ENCODE results near the gene BARD1. TPM values are rescaled to one million over a fixed set of nuclear protein-coding genes. Genes with fewer than 3 reads are reported as not detected.

The BARD1 gene
- polyA plus RNA-seq (ENCODE audit: low read depth in 6 of 6): 10 to 100 TPM; 10.4 to 24.9 (median 17.8) TPM

DNA sequence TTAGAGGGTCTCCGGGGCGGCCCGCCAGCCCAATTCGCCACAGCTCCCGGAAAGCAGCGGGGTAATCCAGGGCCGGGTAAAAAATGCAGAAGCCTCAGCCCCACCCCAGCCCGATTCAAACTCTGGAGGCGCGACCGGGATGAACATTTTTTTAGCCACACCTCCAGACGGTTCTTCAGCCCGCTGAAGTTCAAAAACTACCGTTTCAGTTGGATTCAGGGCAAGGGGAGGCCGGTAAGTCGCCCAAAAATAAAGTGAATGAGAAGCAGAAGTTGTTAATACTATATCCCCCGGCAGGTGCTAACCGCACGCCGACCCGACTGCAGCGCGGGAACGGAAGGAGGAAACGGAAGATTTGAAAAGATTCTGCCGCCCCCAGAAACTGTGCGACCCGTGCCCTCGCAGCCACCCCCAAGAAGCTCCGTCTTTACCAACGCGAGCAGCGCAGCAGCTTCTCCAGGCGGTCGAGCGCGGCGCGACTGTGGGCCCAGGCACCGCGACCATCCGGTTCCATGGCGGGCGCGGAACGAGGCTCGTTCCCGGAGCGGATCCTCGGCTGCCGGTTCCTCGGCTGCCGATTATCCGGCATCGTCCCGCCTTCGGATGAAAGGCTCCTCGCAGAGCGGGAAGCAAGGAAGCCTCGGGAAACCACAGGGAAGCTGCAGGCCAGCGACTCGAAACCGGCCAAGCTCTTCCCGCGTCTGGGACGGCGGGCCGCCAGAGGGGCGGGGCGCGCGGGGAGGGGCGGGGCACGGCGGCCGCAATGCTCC lies at the start of gene BARD1:
TSS of gene BARD1 (minus strand) at position 703 of the 770 bp plus-strand sequence. CDS start at position 589, 114 bp downstream.
- no peaks in the 10 kb centered on the region for H3K27me3 Mint-ChIP-seq
- H3K9me3 Mint-ChIP-seq: no peaks in the 10 kb centered on the region
- H3K4me3 Mint-ChIP-seq: peak within 1 kb of the TSS; percentile 86 to 99 (median 98)
- peak; percentile 60 to 62 for ATAC-seq (ENCODE audit: low read depth in 2 of 2)
- DNase-seq: peak; percentile 82
- H3K27ac Mint-ChIP-seq: peak within 1 kb of the TSS; percentile 77 to 99 (median 96)
- peaks cover 27 to 38% (median 36%) of the 10 kb centered on the region in 3 donors for H3K4me1 Mint-ChIP-seq
- no peaks in the 10 kb centered on the region for H3K36me3 Mint-ChIP-seq

DNA sequence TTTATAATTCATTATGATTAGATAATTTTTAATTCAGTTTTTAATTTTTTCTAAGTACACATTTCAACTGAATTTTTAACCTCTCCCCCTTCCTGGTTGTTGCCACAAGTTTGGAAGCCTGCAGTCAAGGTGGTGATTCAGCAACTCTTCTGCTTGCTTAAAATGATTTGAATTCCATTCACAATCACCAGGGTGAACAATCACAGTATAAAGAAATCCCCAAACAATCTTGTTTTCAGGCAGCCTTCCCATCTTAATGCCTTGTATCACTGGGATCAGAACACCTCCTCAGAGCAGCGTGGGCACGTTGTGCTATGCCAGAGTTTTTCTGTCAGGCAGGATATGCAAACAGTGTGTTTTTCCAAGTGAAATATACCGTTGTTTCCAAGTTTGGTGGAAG lies 46.7 kb upstream of the BARD1 start:
- no peaks in the 10 kb centered on the region for H3K36me3 Mint-ChIP-seq
- H3K4me1 Mint-ChIP-seq: no peaks in the 10 kb centered on the region
- H3K9me3 Mint-ChIP-seq: no peaks in the 10 kb centered on the region
- DNase-seq (no peak), ATAC-seq (ENCODE audit: low read depth in 2 of 2) (no peak)
- no peaks in the 10 kb centered on the region for H3K27me3 Mint-ChIP-seq
- H3K4me3 Mint-ChIP-seq: no peak overlapping the region
- H3K27ac Mint-ChIP-seq: peak overlapping the region in 1 of 6 donors; percentile 79

DNA sequence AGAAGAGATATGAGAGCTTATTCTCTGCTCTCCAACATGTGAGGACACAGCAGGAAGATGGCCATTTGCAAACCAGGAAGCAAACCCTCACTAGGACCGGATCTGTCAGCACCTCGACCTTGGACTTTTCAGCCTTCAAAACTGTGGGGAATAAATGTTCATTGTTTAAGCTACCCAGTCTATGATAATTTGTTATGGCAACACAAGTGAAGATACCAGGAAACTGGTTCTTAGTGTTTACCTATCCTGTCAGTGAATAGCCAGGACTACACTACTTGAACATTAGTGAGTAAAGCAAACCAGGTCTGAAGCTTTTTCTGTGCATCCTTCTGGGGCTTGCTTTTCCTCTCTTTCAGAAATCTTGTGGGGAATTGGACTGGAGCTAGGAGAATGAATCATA lies 44.4 kb upstream of the BARD1 start:
- no peak overlapping the region for H3K4me3 Mint-ChIP-seq
- no peaks in the 10 kb centered on the region for H3K27me3 Mint-ChIP-seq
- H3K4me1 Mint-ChIP-seq: no peaks in the 10 kb centered on the region
- no peak for ATAC-seq (ENCODE audit: low read depth in 2 of 2)
- no peaks in the 10 kb centered on the region for H3K36me3 Mint-ChIP-seq
- DNase-seq: no peak
- H3K9me3 Mint-ChIP-seq: no peaks in the 10 kb centered on the region
- H3K27ac Mint-ChIP-seq: no peak overlapping the region

DNA sequence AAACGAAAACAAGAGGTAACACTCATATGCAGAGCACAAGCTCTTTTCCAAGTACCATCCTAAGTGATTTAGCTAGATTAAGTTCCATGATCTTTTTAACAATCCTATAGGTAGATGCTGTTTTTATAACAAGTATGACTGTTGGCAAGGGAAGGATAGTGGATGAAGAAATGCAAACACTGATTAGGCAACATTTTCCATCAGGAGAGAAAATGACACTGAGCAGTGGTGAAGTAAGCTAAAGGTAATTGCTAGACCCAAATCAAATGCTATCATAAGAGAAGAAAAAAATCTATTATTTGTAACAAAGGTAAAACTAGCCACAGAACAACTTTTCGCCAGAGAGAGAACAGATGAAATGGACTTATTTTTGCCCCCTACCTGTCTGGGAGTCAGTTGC lies 34.3 kb upstream of the BARD1 start:
- no peaks in the 10 kb centered on the region for H3K27me3 Mint-ChIP-seq
- H3K36me3 Mint-ChIP-seq: peaks cover 0 to 5% of the 10 kb centered on the region in 2 donors
- H3K9me3 Mint-ChIP-seq: peaks cover 0 to 6% (median 4%) of the 10 kb centered on the region in 7 donors
- DNase-seq: no peak
- H3K27ac Mint-ChIP-seq: no peak overlapping the region
- H3K4me3 Mint-ChIP-seq: no peak overlapping the region
- H3K4me1 Mint-ChIP-seq: peaks cover 0 to 8% (median 0%) of the 10 kb centered on the region in 3 donors
- ATAC-seq (ENCODE audit: low read depth in 2 of 2): no peak

DNA sequence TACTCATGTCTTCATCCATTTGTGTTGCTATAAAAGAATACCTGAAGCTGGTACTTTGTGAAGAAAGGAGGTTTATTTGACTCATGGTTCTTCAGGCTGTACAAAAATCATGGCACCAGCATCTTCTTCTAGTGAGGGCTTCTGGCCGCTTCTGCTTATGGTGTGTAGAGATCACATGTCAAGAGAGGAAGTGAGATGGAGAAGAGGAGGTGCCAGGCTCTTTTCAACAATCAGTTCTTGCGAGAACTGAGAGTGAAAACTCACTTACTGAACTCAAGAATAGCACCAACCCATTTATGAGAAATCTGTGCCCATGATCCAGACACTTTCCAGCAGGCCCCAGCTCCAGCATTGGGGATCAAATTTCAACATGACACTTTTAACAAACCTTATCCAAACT lies 30.0 kb upstream of the BARD1 start:
- DNase-seq: no peak
- H3K36me3 Mint-ChIP-seq: peaks cover 0 to 5% of the 10 kb centered on the region in 2 donors
- peak in 1 of 2 donors; percentile 37 for ATAC-seq (ENCODE audit: low read depth in 2 of 2)
- H3K27ac Mint-ChIP-seq: peak overlapping the region in 1 of 6 donors; percentile 1
- peaks cover 0 to 11% (median 0%) of the 10 kb centered on the region in 3 donors for H3K4me1 Mint-ChIP-seq
- H3K4me3 Mint-ChIP-seq: no peak overlapping the region
- H3K27me3 Mint-ChIP-seq: no peaks in the 10 kb centered on the region
- peaks cover 0 to 6% (median 0%) of the 10 kb centered on the region in 7 donors for H3K9me3 Mint-ChIP-seq

DNA sequence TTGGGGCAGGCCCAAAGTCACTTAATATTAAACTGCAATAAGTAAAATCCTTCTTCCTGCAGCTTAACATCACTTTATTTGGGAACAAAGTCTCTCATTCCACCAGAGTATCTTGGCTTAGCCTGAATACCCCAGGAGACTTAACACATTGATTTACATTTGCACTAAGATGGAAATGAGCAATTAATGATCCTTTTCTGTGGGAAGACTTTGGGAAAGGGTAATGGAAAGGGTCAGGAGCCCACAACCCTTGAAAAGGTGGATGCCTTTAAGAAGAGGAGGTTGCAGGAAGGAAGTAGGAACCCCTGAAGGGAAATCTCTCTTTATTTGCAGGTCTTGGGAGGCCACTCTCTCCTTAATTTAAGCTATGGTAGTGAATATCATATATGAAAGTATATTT lies 28.0 kb upstream of the BARD1 start:
- peaks cover 0 to 5% of the 10 kb centered on the region in 2 donors for H3K36me3 Mint-ChIP-seq
- peak overlapping the region in 2 of 6 donors; percentile 21 to 73 for H3K27ac Mint-ChIP-seq
- H3K27me3 Mint-ChIP-seq: no peaks in the 10 kb centered on the region
- H3K4me3 Mint-ChIP-seq: no peak overlapping the region
- DNase-seq (no peak), ATAC-seq (ENCODE audit: low read depth in 2 of 2) (no peak)
- H3K9me3 Mint-ChIP-seq: peaks cover 0 to 6% (median 0%) of the 10 kb centered on the region in 7 donors
- peaks cover 0 to 11% (median 0%) of the 10 kb centered on the region in 3 donors for H3K4me1 Mint-ChIP-seq

- Mint-ChIP-seq H3K4me1 (peaks cover 0 to 11% (median 0%) of the 10 kb centered on the region in 3 donors), H3K27ac (no peak overlapping the region), H3K9me3 (peaks cover 0 to 6% (median 0%) of the 10 kb centered on the region in 7 donors), H3K4me3 (no peak overlapping the region), H3K27me3 (no peaks in the 10 kb centered on the region), H3K36me3 (peaks cover 0 to 5% of the 10 kb centered on the region in 2 donors)
- ATAC-seq (ENCODE audit: low read depth in 2 of 2): no peak
- DNase-seq: no peak
These were observed 27.1 kb upstream of the BARD1 start for GRCh38 chr2:214836568-214836967.

GRCh38 chr2:214830794-214831346 lies 21.4 kb upstream of the BARD1 start:
- no peaks in the 10 kb centered on the region for H3K9me3 Mint-ChIP-seq
- peak in 1 of 2 donors; percentile 28 for ATAC-seq (ENCODE audit: low read depth in 2 of 2)
- peak overlapping the region in 2 of 6 donors; percentile 11 to 44 for H3K27ac Mint-ChIP-seq
- DNase-seq: no peak
- no peaks in the 10 kb centered on the region for H3K36me3 Mint-ChIP-seq
- no peaks in the 10 kb centered on the region for H3K4me1 Mint-ChIP-seq
- H3K4me3 Mint-ChIP-seq: no peak overlapping the region
- no peaks in the 10 kb centered on the region for H3K27me3 Mint-ChIP-seq

- Mint-ChIP-seq H3K4me1 (peaks cover 0 to 2% (median under 1%) of the 10 kb centered on the region in 3 donors), H3K36me3 (no peaks in the 10 kb centered on the region), H3K27ac (no peak overlapping the region), H3K27me3 (no peaks in the 10 kb centered on the region), H3K4me3 (no peak overlapping the region), H3K9me3 (no peaks in the 10 kb centered on the region)
- ATAC-seq (ENCODE audit: low read depth in 2 of 2) (no peak), DNase-seq (no peak)
These were observed 6.6 kb upstream of the BARD1 start for GRCh38 chr2:214816008-214816533.

- Mint-ChIP-seq H3K27me3 (no peaks in the 10 kb centered on the region), H3K9me3 (no peaks in the 10 kb centered on the region), H3K4me3 (peak overlapping the region; percentile 86 to 99 (median 98)), H3K4me1 (peaks cover 25 to 36% (median 27%) of the 10 kb centered on the region in 3 donors), H3K36me3 (no peaks in the 10 kb centered on the region), H3K27ac (peak overlapping the region in 5 of 6 donors; percentile 51 to 93 (median 59))
- no peak for DNase-seq
- ATAC-seq (ENCODE audit: low read depth in 2 of 2): no peak
These were observed 1.2 kb upstream of the BARD1 start for GRCh38 chr2:214810671-214811070.

DNA sequence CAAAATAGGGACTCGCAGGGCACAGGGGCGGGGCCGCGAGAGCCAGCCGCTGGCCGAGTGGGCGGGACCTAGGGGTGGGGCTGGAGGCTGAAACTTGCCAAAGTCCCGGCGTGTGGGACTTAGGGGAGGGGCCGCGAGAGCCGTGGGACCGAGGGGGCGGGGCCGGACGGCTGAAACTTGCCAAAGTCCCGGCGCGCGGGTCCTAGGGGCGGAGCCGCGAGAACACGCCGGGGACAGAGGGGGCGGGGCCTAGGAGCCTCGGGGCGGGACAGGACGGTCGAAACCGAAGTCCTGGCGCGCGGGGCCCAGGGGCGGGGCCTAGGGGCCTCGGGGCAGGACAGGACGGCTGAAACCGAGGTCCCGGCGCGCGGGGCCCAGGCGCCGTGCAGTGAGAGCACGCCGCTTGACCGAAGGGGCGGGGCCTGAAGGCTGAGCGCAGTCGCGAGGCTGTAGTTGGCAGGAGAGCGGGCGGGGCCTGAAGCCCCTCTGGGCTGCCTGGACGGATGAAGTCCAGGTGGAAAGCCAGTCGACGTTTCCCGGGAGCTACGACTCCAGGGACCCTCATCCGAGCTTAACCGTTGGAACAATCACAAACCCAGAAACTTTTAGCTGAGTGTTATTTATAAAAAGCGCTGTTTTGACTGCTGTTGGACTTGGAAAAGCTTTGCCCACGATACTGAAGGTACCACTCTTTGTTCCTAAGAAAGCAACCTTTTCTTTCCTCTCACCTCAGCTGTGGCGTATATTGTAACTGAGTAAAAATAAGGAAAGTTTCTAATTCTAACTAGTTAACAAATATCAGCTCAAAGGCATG lies 475 bp upstream of the BARD1 start:
- Mint-ChIP-seq H3K36me3 (no peaks in the 10 kb centered on the region), H3K27me3 (no peaks in the 10 kb centered on the region), H3K4me1 (peaks cover 27 to 36% (median 33%) of the 10 kb centered on the region in 3 donors), H3K9me3 (no peaks in the 10 kb centered on the region), H3K4me3 (peak overlapping the region; percentile 86 to 99 (median 98)), H3K27ac (peak overlapping the region in 5 of 6 donors; percentile 59 to 99 (median 93))
- DNase-seq: peak; percentile 99
- ATAC-seq (ENCODE audit: low read depth in 2 of 2): peak; percentile 74 to 75

GRCh38 chr2:214807653-214808052 lies 1.8 kb downstream of the BARD1 start:
- H3K27ac Mint-ChIP-seq: peak overlapping the region in 2 of 6 donors; percentile 74 to 99
- H3K4me3 Mint-ChIP-seq: peak overlapping the region; percentile 86 to 99 (median 98)
- no peaks in the 10 kb centered on the region for H3K9me3 Mint-ChIP-seq
- no peak for DNase-seq
- no peak for ATAC-seq (ENCODE audit: low read depth in 2 of 2)
- H3K4me1 Mint-ChIP-seq: peaks cover 27 to 43% (median 38%) of the 10 kb centered on the region in 3 donors
- H3K36me3 Mint-ChIP-seq: no peaks in the 10 kb centered on the region
- no peaks in the 10 kb centered on the region for H3K27me3 Mint-ChIP-seq

GRCh38 chr2:214801768-214802397 lies 7.6 kb downstream of the BARD1 start:
- Mint-ChIP-seq H3K36me3 (no peaks in the 10 kb centered on the region), H3K27me3 (no peaks in the 10 kb centered on the region), H3K27ac (no peak overlapping the region), H3K9me3 (no peaks in the 10 kb centered on the region), H3K4me3 (no peak overlapping the region), H3K4me1 (peaks cover 20 to 39% (median 23%) of the 10 kb centered on the region in 3 donors)
- ATAC-seq (ENCODE audit: low read depth in 2 of 2): no peak
- DNase-seq: no peak

Measured in naive B cell (primary cell).